Activated naive CD8-positive, alpha-beta T cell treated with anti-CD3 and anti-CD28 coated beads for 36 hours (primary cell): ENCODE data around the gene CYTH2. TPM values are rescaled to one million over a fixed set of nuclear protein-coding genes. Genes with fewer than 3 reads are reported as not detected.
"Not testable (repeated sequence)": the region's sequence is repeated elsewhere in the genome, so short reads cannot be mapped to it uniquely, and the experiment has no call there.

Source experiments
- DNase-seq: peaks from one replicate; pipeline ENCODE4 v3.0.0; 2021
- H3K27ac Mint-ChIP-seq: one replicate; pipeline ENCODE4 v1.8.0; 2022; ENCODE audit warnings: mild to moderate bottlenecking, moderate library complexity, mixed read lengths
- H3K27me3 Mint-ChIP-seq: one replicate; pipeline ENCODE4 v1.8.0; 2022; ENCODE audit warnings: mild to moderate bottlenecking, mixed read lengths
- H3K36me3 Mint-ChIP-seq: one replicate; pipeline ENCODE4 v1.8.0; 2021; ENCODE audit warnings: mild to moderate bottlenecking, mixed read lengths
- H3K4me1 Mint-ChIP-seq: one replicate; pipeline ENCODE4 v1.8.0; 2021; ENCODE audit warnings: mixed read lengths
- H3K4me3 Mint-ChIP-seq: one replicate; pipeline ENCODE4 v1.8.0; 2022; ENCODE audit warnings: mild to moderate bottlenecking, moderate library complexity, mixed read lengths
- H3K9me3 Mint-ChIP-seq: one replicate; pipeline ENCODE4 v1.8.0; 2022; ENCODE audit warnings: mixed read lengths
- total RNA-seq, 2 experiments: library from RNA; stranded (reverse); gene quantifications; one replicate each; pipeline ENCODE4 v1.2.3, GENCODE V29; 2021

CYTH2 gene
- total RNA-seq, 2 experiments from 2014 or later, result 18.2 to 21.7 TPM

DNA sequence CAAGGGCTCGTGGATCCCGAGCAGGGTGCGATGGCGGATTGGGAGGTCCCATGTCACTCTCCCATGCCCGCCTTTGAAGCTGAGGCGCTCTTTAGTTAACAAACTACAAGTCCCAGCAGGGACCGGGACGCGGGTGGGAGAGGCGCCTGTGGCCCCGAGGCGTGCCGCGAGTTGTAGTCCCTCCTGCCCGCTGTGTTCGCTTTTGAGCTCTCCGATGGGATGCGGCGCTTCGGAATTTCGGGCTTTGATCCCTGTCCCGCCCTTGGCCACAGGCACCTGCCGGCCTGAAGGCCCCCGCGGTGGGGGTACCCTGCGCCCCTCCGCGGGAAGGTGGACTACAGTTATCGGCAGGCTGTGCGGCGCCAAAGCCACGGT is 11.0 kb downstream of the CYTH2 start:
- no peaks in the 10 kb centered on the region for H3K36me3 Mint-ChIP-seq
- H3K27ac Mint-ChIP-seq, result peak overlapping the region; percentile 90
- peak; percentile 51 for DNase-seq
- peak overlapping the region; percentile 81 for H3K4me3 Mint-ChIP-seq
- no peaks in the 10 kb centered on the region for H3K9me3 Mint-ChIP-seq
- no peaks in the 10 kb centered on the region for H3K27me3 Mint-ChIP-seq
- peaks cover 20% of the 10 kb centered on the region for H3K4me1 Mint-ChIP-seq

DNA sequence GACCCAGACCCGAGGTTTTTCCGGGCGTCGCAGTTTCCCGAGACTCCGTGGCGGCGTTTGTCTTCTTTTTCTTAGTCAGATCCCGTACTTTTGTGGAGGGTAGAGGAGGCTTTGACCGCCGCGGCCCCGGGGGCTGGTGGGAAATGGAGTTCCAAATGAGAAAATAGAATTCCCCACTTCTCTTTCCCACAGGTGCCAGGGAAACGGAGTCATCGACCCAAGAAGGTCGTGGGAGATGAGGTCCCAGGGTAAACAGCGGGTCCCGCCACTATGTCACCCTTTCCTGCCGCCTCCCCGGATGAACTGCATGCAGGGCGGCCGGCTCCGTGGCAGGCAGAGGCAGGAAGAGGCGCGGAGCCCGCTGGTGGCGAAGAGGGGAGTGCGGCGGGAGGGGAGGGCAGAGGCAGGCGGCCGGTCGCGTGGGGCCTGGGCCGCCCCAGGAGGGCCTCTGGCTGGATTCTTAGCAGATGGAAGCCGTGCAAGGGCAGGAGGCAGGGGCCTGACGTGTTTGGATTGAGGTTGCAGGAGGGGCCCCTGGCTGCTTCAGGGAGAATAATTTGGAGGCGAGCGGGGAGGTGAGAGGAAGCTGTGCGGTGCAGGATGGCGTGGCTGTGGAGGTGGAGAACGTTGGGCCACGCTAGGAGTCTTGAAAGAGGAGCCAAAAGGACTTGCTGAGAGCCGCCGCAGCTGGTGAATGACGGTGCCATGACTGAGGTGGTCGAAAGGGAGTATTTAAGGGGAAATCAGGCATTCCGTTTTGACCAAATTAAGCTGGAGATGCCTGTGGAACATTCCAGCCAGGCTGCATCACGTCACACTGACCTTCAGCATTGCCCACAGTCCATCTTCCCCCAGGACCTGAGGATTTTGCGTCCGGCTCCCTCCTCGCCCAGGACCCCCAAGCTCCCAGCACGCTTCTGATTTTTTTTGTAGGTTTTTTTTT is 11.7 kb downstream of the CYTH2 start:
- Mint-ChIP-seq H3K4me1 (peaks cover 20% of the 10 kb centered on the region), H3K27me3 (no peaks in the 10 kb centered on the region), H3K27ac (peak overlapping the region; percentile 90), H3K9me3 (no peaks in the 10 kb centered on the region), H3K36me3 (no peaks in the 10 kb centered on the region), H3K4me3 (peak overlapping the region; percentile 81)
- DNase-seq, result peak; percentile 70

GRCh38 chr19:48481846-48482639 is 12.9 kb downstream of the CYTH2 start:
- no peak for DNase-seq
- Mint-ChIP-seq H3K36me3 (no peaks in the 10 kb centered on the region), H3K9me3 (no peaks in the 10 kb centered on the region), H3K27ac (no peak overlapping the region), H3K4me3 (peak overlapping the region; percentile 81), H3K4me1 (peaks cover 20% of the 10 kb centered on the region), H3K27me3 (no peaks in the 10 kb centered on the region)

DNA sequence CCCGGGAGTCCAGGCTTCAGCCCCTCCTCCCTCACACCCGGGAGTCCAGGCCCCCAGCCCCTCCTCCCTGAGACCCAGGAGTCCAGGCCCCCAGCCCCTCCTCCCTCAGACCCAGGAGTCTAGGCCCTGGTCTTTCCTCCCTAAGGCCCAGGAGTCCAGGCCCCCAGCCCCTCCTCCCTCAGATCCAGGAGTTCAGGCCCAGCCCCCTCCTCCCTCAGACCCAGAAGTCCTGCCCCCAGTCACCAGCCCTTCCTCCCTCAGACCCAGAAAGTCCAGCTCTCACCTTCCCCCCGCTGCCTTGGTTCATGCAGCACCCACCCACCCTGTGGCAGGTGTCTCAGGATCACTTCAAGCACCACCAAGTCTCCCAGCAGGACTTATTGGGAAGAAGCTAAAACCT is 14.1 kb downstream of the CYTH2 start:
- DNase-seq, result no peak
- Mint-ChIP-seq H3K27me3 (no peaks in the 10 kb centered on the region), H3K9me3 (no peaks in the 10 kb centered on the region), H3K4me3 (no peak overlapping the region), H3K36me3 (no peaks in the 10 kb centered on the region), H3K4me1 (peaks cover 20% of the 10 kb centered on the region), H3K27ac (no peak overlapping the region)

GRCh38 chr19:48484247-48484893 is 15.2 kb downstream of the CYTH2 start:
- no peaks in the 10 kb centered on the region for H3K36me3 Mint-ChIP-seq
- peaks cover 20% of the 10 kb centered on the region for H3K4me1 Mint-ChIP-seq
- no peak overlapping the region for H3K4me3 Mint-ChIP-seq
- DNase-seq, result no peak
- no peak overlapping the region for H3K27ac Mint-ChIP-seq
- H3K9me3 Mint-ChIP-seq, result no peaks in the 10 kb centered on the region
- H3K27me3 Mint-ChIP-seq, result no peaks in the 10 kb centered on the region

DNA sequence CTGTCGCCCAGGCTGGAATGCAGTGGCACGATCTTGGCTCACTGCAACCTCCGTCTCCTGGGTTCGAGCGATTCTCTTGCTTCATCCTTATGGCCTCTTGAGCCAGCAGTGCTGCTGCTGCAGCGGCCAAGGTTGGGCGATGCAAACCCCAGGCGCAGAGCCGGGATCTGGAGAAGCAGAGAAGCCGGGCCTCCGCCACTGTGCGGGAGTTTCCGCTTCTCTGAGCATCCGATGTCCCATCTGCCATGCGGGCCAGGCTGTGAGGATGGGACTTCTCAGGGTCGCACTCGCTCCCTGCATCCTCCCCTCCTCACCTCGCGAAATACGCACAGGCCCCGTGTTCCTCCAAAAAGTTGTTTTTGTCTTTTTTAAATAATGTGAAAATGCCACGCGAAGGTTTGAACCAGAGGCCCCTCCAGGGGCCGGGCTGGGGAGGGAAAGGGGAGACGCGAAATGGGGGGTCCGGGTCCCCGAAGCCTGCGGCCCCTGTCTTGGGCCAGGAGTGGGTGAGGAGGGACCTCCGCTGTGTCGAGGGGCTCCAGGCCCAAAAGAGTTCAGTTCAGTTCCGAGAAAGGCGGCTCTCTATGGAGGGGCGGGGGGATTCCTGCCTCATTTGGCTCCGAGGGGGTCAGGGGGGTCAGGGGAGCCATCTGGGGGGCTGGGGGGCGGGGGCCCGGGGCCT is 15.9 kb downstream of the CYTH2 start:
- H3K4me3 Mint-ChIP-seq, result no peak overlapping the region
- no peaks in the 10 kb centered on the region for H3K27me3 Mint-ChIP-seq
- no peak overlapping the region for H3K27ac Mint-ChIP-seq
- H3K9me3 Mint-ChIP-seq, result no peaks in the 10 kb centered on the region
- H3K36me3 Mint-ChIP-seq, result no peaks in the 10 kb centered on the region
- H3K4me1 Mint-ChIP-seq, result peaks cover 21% of the 10 kb centered on the region
- DNase-seq, result no peak

DNA sequence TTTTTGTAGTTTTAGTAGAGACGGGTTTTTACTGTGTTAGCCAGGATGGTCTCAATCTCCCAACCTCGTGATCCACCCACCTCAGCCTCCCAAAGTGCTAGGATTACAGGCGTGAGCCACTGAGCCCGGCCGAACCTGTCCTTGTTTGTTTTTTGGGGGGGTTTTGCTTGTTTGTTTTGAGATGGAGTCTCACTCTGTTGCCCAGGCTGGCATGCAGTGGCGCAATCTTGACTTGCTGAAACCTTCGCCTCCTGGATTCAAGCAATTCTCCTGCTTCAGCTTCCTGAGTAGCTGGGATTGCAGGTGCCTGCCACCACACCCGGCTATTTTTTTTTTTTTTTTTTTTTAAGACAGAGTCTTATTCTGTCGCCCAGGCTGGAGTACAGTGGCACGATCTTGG is 17.5 kb downstream of the CYTH2 start:
- H3K27me3 Mint-ChIP-seq, result peaks cover 11% of the 10 kb centered on the region

GRCh38 chr19:48487544-48487943 is 18.4 kb downstream of the CYTH2 start:
- Mint-ChIP-seq H3K27me3 (peaks cover 19% of the 10 kb centered on the region), H3K27ac (no peak overlapping the region), H3K36me3 (peaks cover 2% of the 10 kb centered on the region), H3K4me1 (peaks cover 25% of the 10 kb centered on the region), H3K9me3 (no peaks in the 10 kb centered on the region), H3K4me3 (no peak overlapping the region)
- no peak for DNase-seq

More for the DNA sequence above, 17.5 kb downstream of the CYTH2 start:
- not testable (repeated sequence) for H3K9me3 Mint-ChIP-seq, H3K27ac Mint-ChIP-seq, H3K4me3 Mint-ChIP-seq, H3K36me3 Mint-ChIP-seq, DNase-seq
- H3K4me1 Mint-ChIP-seq, result peaks cover 23% of the 10 kb centered on the region

GRCh38 chr19:48487948-48488347 is 18.8 kb downstream of the CYTH2 start:
- no peak for DNase-seq
- H3K36me3 Mint-ChIP-seq, result peaks cover 7% of the 10 kb centered on the region
- H3K27me3 Mint-ChIP-seq, result peaks cover 23% of the 10 kb centered on the region
- peaks cover 29% of the 10 kb centered on the region for H3K4me1 Mint-ChIP-seq
- no peak overlapping the region for H3K4me3 Mint-ChIP-seq
- H3K27ac Mint-ChIP-seq, result no peak overlapping the region
- H3K9me3 Mint-ChIP-seq, result no peaks in the 10 kb centered on the region

DNA sequence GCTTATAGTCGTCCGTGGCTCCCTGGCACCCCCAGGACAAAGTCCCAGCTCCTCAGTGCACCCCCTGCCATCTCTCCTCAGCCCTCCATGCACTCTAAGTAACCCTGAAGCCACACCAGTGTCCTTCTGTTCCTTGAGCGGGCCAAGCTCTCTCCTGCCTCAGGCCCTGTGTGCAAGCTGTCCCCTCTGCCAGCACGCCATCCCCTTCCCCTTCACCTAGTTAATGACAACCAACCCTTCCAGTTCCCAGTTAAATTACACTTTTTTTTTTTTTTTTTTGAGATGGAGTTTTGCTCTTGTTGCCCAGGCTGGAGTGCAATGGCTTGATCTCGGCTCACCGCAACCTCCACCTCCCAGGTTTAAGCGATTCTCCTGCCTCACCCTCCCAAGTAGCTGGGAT is 19.3 kb downstream of the CYTH2 start:
- DNase-seq, H3K27ac Mint-ChIP-seq, H3K4me3 Mint-ChIP-seq, H3K9me3 Mint-ChIP-seq, H3K36me3 Mint-ChIP-seq: not testable (repeated sequence)
- H3K27me3 Mint-ChIP-seq, result peaks cover 25% of the 10 kb centered on the region
- H3K4me1 Mint-ChIP-seq, result peaks cover 30% of the 10 kb centered on the region

GRCh38 chr19:48489608-48490216 is 20.5 kb downstream of the CYTH2 start:
- H3K9me3 Mint-ChIP-seq, result no peaks in the 10 kb centered on the region
- peaks cover 31% of the 10 kb centered on the region for H3K4me1 Mint-ChIP-seq
- peaks cover 32% of the 10 kb centered on the region for H3K27me3 Mint-ChIP-seq
- no peak overlapping the region for H3K4me3 Mint-ChIP-seq
- peaks cover 7% of the 10 kb centered on the region for H3K36me3 Mint-ChIP-seq
- no peak overlapping the region for H3K27ac Mint-ChIP-seq
- DNase-seq, result peak; percentile 82

DNA sequence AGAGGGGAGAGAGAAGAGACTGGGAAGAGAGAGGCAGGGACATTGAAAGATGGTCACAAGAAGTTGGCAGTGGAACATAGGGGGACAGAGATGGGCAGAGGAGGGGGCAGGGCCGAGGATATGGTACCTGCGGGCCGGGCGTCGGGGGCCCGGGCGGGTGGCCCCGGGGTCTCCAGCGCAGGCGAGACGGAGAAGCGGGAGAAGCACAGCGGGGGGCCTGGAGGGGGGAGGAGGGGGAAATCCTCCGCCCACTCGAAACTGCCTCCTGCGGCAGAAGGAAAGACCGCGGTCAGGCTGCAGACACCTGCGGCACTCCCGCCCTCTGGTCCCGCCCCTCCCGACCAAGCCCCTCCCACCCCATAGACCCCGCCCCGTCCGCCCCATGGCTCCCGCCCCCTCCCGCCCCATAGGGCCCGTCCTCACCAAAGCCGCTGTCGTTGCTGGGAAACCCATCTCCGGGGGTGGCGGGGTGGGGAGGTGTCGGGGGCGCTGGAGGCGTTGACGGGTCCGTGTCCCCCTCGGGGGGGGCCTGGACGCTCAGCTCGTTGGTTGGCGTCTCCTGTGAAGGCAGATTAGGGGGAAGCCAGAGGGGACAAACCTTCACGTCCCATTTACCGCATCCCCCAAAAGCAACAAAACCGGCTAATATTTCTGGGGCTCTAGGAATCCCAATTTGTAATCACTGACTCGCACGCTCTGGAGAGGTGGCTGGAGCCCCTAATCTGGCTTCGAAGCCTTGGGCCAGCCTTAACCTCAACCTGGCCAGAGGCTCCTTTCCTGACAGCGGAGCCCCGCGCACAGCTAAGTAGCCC is 22.0 kb downstream of the CYTH2 start:
- Mint-ChIP-seq H3K27ac (no peak overlapping the region), H3K4me3 (peak overlapping the region; percentile 39)

DNA sequence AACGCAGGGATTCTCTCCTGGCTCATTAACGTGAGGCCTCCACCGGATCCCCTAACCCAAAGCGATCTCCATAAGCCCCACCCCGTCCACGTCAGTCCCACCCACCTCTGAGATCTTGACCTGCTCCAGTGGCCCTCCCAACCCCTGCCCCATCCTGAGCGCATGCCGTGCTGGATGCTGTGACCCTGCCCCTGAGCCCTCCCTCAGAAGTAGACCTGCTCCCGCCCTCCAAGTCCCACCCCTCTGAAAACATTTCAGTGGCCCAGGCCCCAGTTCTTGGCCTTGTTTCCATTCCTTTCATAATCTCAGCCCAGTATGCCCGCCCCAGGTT is 22.6 kb downstream of the CYTH2 start:
- DNase-seq, result no peak
- Mint-ChIP-seq H3K4me3 (peak overlapping the region; percentile 22), H3K4me1 (peaks cover 32% of the 10 kb centered on the region)

More for the DNA sequence above, 22.0 kb downstream of the CYTH2 start:
- H3K9me3 Mint-ChIP-seq, result no peaks in the 10 kb centered on the region
- peaks cover 41% of the 10 kb centered on the region for H3K27me3 Mint-ChIP-seq
- H3K4me1 Mint-ChIP-seq, result peaks cover 32% of the 10 kb centered on the region
- peaks cover 7% of the 10 kb centered on the region for H3K36me3 Mint-ChIP-seq
- DNase-seq, result peak; percentile 60

More for the DNA sequence above, 22.6 kb downstream of the CYTH2 start:
- peaks cover 7% of the 10 kb centered on the region for H3K36me3 Mint-ChIP-seq
- no peak overlapping the region for H3K27ac Mint-ChIP-seq
- peaks cover 41% of the 10 kb centered on the region for H3K27me3 Mint-ChIP-seq
- no peaks in the 10 kb centered on the region for H3K9me3 Mint-ChIP-seq
